Aorta (tissue), 5 donors: ENCODE data around the gene NPAS3. TPM values are rescaled to one million over a fixed set of nuclear protein-coding genes. Genes with fewer than 3 reads are reported as not detected.
A peak's percentile ranks its signal among the peaks of the same experiment; 100 is the strongest.

Experiments used
- ATAC-seq: fragments of 200-7000 bp; cut with Tn5 transposase; one replicate; pipeline ENCODE4 v1.9.1; 2022; ENCODE audit warnings: moderate library complexity; ENCODE audit not compliant: low FRiP score
- DNase-seq, 2 donors: peaks; one replicate each; pipeline ENCODE4 v3.0.0-alpha.2; 2020
- H3K27ac ChIP-seq, 2 donors: one replicate each; pipeline ENCODE4 v1.5.1; 2013; ENCODE audit warnings: low read length in 2 of 2, mild to moderate bottlenecking in 2 of 2, moderate library complexity in 2 of 2, control low read depth in 1 of 2, inconsistent platforms in 1 of 2, low read depth in 1 of 2
- H3K27me3 ChIP-seq, 2 donors: one replicate each; pipeline ENCODE4 v1.6.1; 2013; ENCODE audit warnings: control low read depth in 1 of 2, low read length in 1 of 2, mild to moderate bottlenecking in 1 of 2, moderate library complexity in 1 of 2; ENCODE audit not compliant: insufficient read depth in 2 of 2, control insufficient read depth in 1 of 2
- H3K36me3 ChIP-seq, 2 donors: one replicate each; pipeline ENCODE4 v1.6.1; 2013; ENCODE audit warnings: control low read depth in 1 of 2, low read length in 1 of 2, mild to moderate bottlenecking in 1 of 2; ENCODE audit not compliant: insufficient read depth in 2 of 2, control insufficient read depth in 1 of 2
- H3K4me1 ChIP-seq, 2 donors: one replicate each; pipeline ENCODE4 v1.6.1; 2013; ENCODE audit warnings: low read length in 2 of 2, control low read depth in 1 of 2, mild to moderate bottlenecking in 1 of 2, moderate library complexity in 1 of 2; ENCODE audit not compliant: insufficient read depth in 2 of 2, control insufficient read depth in 1 of 2
- H3K4me3 ChIP-seq, 2 donors: one replicate each; pipeline ENCODE4 v1.5.1; 2013; ENCODE audit warnings: low read length in 2 of 2, control low read depth in 1 of 2, mild to moderate bottlenecking in 1 of 2
- H3K9me3 ChIP-seq: one replicate; pipeline ENCODE4 v1.6.1; 2013; ENCODE audit warnings: mild to moderate bottlenecking, low read length; ENCODE audit not compliant: control insufficient read depth
- WGBS, 2 donors: extraction: QIAGEN DNeasy Blood & Tissue Kit; methylation state at CpG; one replicate each; pipeline ENCODE4 v1.1.7; 2013; 5-methylcytosine and 5-hydroxymethylcytosine counted together
- intact Hi-C, 2 donors: fragments of 100-400 bp; cut with DNase I; formaldehyde crosslinking; loops; one replicate each; pipeline versions ENCODE4 v1.14.2 to v1.15.0; 2022
- polyA plus RNA-seq, 2 donors: library from polyadenylated mRNA; stranded (reverse); fragments of 200-250 nt; gene quantifications; one replicate each; pipeline ENCODE4 v1.2.3, GENCODE V29; 2013
- total RNA-seq, 2 donors: library from RNA; stranded (reverse); fragmentation: NEBNext Ultra II Directional; extraction: Animal tissue kit (Norgen Biotek cat#: 25700); gene quantifications; one replicate each; pipeline ENCODE4 v1.2.1, GENCODE V29; 2021
- donor health status: healthy with polysubstance abuse.
- donor health status: Bipolar disorder and iron deficiency.
- donor health status: DM: no; HTN: no; CAD: no.
- donor health status: DM: no; HTN: no; CAD: no.
- donor health status: DM: yes; HTN: yes; CAD: no.

Gene NPAS3
- total and polyA plus RNA-seq, 4 donors: 0.13 to 4.3 (median 0.50) TPM

- Histone ChIP-seq H3K4me1 (no peaks in the 10 kb centered on the region), H3K4me3 (no peak overlapping the region), H3K36me3 (no peaks in the 10 kb centered on the region), H3K27me3 (no peaks in the 10 kb centered on the region), H3K9me3 (peaks cover 1% of the 10 kb centered on the region), H3K27ac (no peak overlapping the region)
- intact Hi-C loops: no loop called here
- WGBS, 2 donors: 88 to 93% methylated on average over 8 of the region's 8 CpGs
- DNase-seq (no peak), ATAC-seq (no peak)
Observed at GRCh38 chr14:33291529-33292104, 352.9 kb downstream of the NPAS3 start.

- Histone ChIP-seq H3K27ac (no peak overlapping the region), H3K36me3 (no peaks in the 10 kb centered on the region), H3K4me1 (no peaks in the 10 kb centered on the region), H3K4me3 (no peak overlapping the region), H3K27me3 (no peaks in the 10 kb centered on the region), H3K9me3 (peaks cover 1% of the 10 kb centered on the region)
- DNase-seq (no peak), ATAC-seq (no peak)
- intact Hi-C loops: no loop called here
- 94 to 98% methylated on average over 2 of the region's 2 CpGs for WGBS, 2 donors
Observed at GRCh38 chr14:33294419-33294818, 355.7 kb downstream of the NPAS3 start.

- Histone ChIP-seq H3K36me3 (no peaks in the 10 kb centered on the region), H3K9me3 (peaks cover 1% of the 10 kb centered on the region), H3K27ac (no peak overlapping the region), H3K4me3 (no peak overlapping the region), H3K27me3 (no peaks in the 10 kb centered on the region), H3K4me1 (no peaks in the 10 kb centered on the region)
- WGBS, 2 donors: 28 to 33% methylated on average over 4 of the region's 4 CpGs
- DNase-seq (no peak), ATAC-seq (no peak)
- intact Hi-C loops: no loop called here
Observed at GRCh38 chr14:33297565-33297964, 358.9 kb downstream of the NPAS3 start.

DNA sequence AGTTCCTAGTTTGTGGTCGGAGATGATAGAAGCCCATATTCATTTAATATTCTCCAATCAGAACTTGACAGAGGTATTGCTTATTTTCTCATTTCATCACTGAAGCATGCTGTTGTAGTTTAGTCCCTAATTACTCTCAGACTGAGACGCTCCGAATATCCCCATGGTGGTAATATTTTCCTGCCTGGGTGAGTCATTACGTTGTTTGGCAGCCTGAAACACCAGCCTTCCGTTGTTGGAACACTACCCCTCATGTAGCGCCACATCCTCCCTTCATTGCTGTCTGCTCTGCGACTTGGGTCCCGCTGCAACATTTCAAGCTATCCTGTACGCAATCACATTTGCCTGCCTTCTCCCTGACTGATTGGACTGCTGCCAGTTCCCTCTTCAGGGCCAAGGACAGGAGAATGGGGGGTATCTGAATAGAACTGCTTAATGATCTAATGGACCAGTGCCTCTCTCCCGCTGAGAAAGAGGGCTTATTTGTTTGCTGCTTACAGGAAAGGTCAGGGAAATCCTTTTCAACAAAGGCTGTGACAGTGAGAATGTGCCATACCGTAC lies 369.1 kb downstream of the NPAS3 start:
- H3K27me3 ChIP-seq: no peaks in the 10 kb centered on the region
- no peaks in the 10 kb centered on the region for H3K4me1 ChIP-seq
- intact Hi-C loops: no loop called here
- H3K27ac ChIP-seq: no peak overlapping the region
- ATAC-seq (peak; percentile 63), DNase-seq (no peak)
- H3K36me3 ChIP-seq: no peaks in the 10 kb centered on the region
- H3K4me3 ChIP-seq: no peak overlapping the region
- H3K9me3 ChIP-seq: no peaks in the 10 kb centered on the region
- 34 to 52% methylated on average over 11 of the region's 11 CpGs for WGBS, 2 donors

DNA sequence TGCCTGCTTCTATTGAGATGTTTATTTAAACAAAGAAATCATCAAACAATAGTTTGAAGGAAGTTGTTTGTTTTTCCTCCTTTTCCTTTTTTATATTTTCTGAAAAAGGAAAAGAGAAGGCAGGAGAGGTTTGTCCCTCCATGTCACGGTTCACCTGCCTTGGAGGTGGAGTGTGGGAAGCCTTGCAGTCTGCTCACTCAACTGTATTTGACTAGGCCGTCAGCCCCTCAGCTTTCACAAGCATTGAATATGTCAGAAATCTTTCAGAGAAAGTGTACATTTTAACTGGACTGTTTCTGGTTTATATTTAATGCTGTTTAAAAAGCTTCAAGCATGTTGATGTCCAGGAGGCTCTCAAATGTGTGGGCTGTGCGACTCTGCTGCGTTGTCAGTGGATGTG lies 370.4 kb downstream of the NPAS3 start:
- 90 to 94% methylated on average over 4 of the region's 4 CpGs for WGBS, 2 donors
- DNase-seq (no peak), ATAC-seq (no peak)
- no peaks in the 10 kb centered on the region for H3K36me3 ChIP-seq
- no peaks in the 10 kb centered on the region for H3K9me3 ChIP-seq
- H3K4me1 ChIP-seq: no peaks in the 10 kb centered on the region
- intact Hi-C loops: no loop called here
- H3K27me3 ChIP-seq: no peaks in the 10 kb centered on the region
- H3K27ac ChIP-seq: no peak overlapping the region
- H3K4me3 ChIP-seq: no peak overlapping the region

DNA sequence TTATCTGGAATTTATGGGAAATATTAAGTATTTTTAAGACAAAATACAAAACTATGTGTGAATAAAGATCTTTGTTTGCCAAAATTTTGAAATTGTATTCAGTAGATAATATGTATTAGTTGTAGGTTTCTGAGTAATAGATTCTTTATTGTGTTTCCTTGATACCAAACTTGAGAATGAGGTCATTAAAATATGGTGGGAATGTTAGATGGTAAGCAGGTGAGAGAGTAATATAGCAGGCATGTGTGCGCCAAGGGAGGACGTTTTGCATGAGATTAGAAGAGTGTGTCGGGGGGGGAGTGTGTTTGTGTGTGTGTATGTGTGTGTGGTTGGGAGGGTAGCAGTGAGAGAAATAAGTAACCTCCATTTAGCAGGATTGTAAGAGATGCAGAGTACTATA lies 376.5 kb downstream of the NPAS3 start:
- ATAC-seq (no peak), DNase-seq (no peak)
- no peaks in the 10 kb centered on the region for H3K36me3 ChIP-seq
- no peaks in the 10 kb centered on the region for H3K27me3 ChIP-seq
- intact Hi-C loops: no loop called here
- WGBS, 2 donors: 78 to 85% methylated on average over 3 of the region's 3 CpGs
- H3K4me1 ChIP-seq: no peaks in the 10 kb centered on the region
- H3K4me3 ChIP-seq: no peak overlapping the region
- H3K27ac ChIP-seq: no peak overlapping the region
- peaks cover 4% of the 10 kb centered on the region for H3K9me3 ChIP-seq

GRCh38 chr14:33315721-33316120 lies 377.0 kb downstream of the NPAS3 start:
- Histone ChIP-seq H3K9me3 (peaks cover 4% of the 10 kb centered on the region), H3K4me3 (no peak overlapping the region), H3K27me3 (no peaks in the 10 kb centered on the region), H3K4me1 (no peaks in the 10 kb centered on the region), H3K36me3 (no peaks in the 10 kb centered on the region), H3K27ac (no peak overlapping the region)
- ATAC-seq: no peak
- intact Hi-C loops: no loop called here
- 25 to 36% methylated on average over 2 of the region's 2 CpGs for whole genome bisulfite sequencing, 2 donors
- DNase-seq: no peak

- Histone ChIP-seq H3K9me3 (peaks cover 4% of the 10 kb centered on the region), H3K4me3 (no peak overlapping the region), H3K27me3 (no peaks in the 10 kb centered on the region), H3K4me1 (no peaks in the 10 kb centered on the region), H3K36me3 (no peaks in the 10 kb centered on the region), H3K27ac (no peak overlapping the region)
- no peak for ATAC-seq
- no peak for DNase-seq
- intact Hi-C loops: no loop called here
- 36 to 46% methylated on average over 5 of the region's 5 CpGs for WGBS, 2 donors
Observed at GRCh38 chr14:33317675-33318074, 379.0 kb downstream of the NPAS3 start.

DNA sequence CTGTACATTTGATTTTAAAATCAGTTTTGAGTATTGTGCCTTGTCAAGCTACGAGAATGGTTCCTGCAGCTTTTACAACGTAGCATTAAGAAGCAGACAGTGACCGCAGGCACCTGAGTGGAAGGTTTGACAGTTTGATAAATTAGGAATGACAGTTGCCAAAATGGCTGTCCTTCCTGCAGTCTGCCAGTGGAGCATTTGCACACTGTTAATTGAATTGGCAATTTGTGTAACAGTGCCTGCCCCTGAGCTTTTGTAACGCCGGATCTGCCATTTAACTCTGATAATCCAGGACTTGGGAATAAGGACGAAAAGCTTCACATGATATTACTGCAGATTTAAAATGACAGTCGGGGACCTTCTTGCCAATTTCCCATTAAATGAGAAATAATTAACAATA lies 385.3 kb downstream of the NPAS3 start:
- no peak overlapping the region for H3K27ac ChIP-seq
- no peak overlapping the region for H3K4me3 ChIP-seq
- H3K36me3 ChIP-seq: peaks cover 0 to 2% of the 10 kb centered on the region in 2 donors
- ATAC-seq (no peak), DNase-seq (no peak)
- H3K4me1 ChIP-seq: no peaks in the 10 kb centered on the region
- intact Hi-C loops: no loop called here
- H3K27me3 ChIP-seq: no peaks in the 10 kb centered on the region
- H3K9me3 ChIP-seq: peaks cover 2% of the 10 kb centered on the region
- WGBS, 2 donors: 83 to 84% methylated on average over 7 of the region's 7 CpGs
